Trophoblast cell (in vitro differentiated cells and primary cell): ENCODE measurements around the gene FURIN.

ENCODE experiments used
- DNase-seq, 2 donors: peaks; one replicate each; pipeline ENCODE4 v3.0.0-alpha.2; 2016
- H2AFZ ChIP-seq: 2 replicates; pipeline ENCODE4 v1.6.1; 2013; ENCODE audit warnings: low read length, moderate library complexity, mild to moderate bottlenecking; ENCODE audit not compliant: insufficient read depth, poor library complexity
- H2AK5ac ChIP-seq: 2 replicates; pipeline ENCODE4 v1.6.1; 2013; ENCODE audit warnings: mild to moderate bottlenecking, low read length
- H2BK120ac ChIP-seq: 2 replicates; pipeline ENCODE4 v1.6.1; 2013; ENCODE audit warnings: low read length, mild to moderate bottlenecking, moderate library complexity; ENCODE audit not compliant: insufficient read depth, poor library complexity
- H2BK12ac ChIP-seq: 2 replicates; pipeline ENCODE4 v1.6.1; 2013; ENCODE audit warnings: mild to moderate bottlenecking, low read length, moderate library complexity
- H2BK5ac ChIP-seq: 2 replicates; pipeline ENCODE4 v1.6.1; 2013; ENCODE audit warnings: low read length, low read depth, moderate library complexity, mild to moderate bottlenecking; ENCODE audit not compliant: poor library complexity
- H3K14ac ChIP-seq: 2 replicates; pipeline ENCODE4 v1.6.1; 2013; ENCODE audit warnings: mild to moderate bottlenecking, low read length
- H3K18ac ChIP-seq: 2 replicates; pipeline ENCODE4 v1.6.1; 2013; ENCODE audit warnings: mild to moderate bottlenecking, low read length
- H3K23ac ChIP-seq: 2 replicates; pipeline ENCODE4 v1.6.1; 2013; ENCODE audit warnings: low read length
- H3K27ac ChIP-seq: 2 replicates; pipeline ENCODE4 v1.5.1; 2013; ENCODE audit warnings: low read depth, mild to moderate bottlenecking, inconsistent platforms, low read length, moderate library complexity
- H3K27me3 ChIP-seq: 2 replicates; pipeline ENCODE4 v1.6.1; 2013; ENCODE audit warnings: inconsistent platforms, mild to moderate bottlenecking, low read length, moderate library complexity; ENCODE audit not compliant: insufficient read depth
- H3K36me3 ChIP-seq, 2 experiments: 1 replicate in 1 of 2; 2 replicates in 1 of 2; pipeline ENCODE4 v1.6.1; 2013; ENCODE audit warnings: low read length in 2 of 2, mild to moderate bottlenecking in 2 of 2, moderate library complexity in 1 of 2; ENCODE audit not compliant: insufficient read depth in 2 of 2, control insufficient read depth in 1 of 2
- H3K4ac ChIP-seq: 2 replicates; pipeline ENCODE4 v1.6.1; 2013; ENCODE audit warnings: low read depth, mild to moderate bottlenecking, low read length, moderate library complexity
- H3K4me1 ChIP-seq, 2 experiments: 1 replicate in 1 of 2; 2 replicates in 1 of 2; pipeline ENCODE4 v1.6.1; 2013; ENCODE audit warnings: low read length in 2 of 2, mild to moderate bottlenecking in 2 of 2, moderate library complexity in 1 of 2; ENCODE audit not compliant: insufficient read depth in 2 of 2, control insufficient read depth in 1 of 2
- H3K4me2 ChIP-seq: 2 replicates; pipeline ENCODE4 v1.6.1; 2013; ENCODE audit warnings: inconsistent platforms, mild to moderate bottlenecking, low read length, moderate library complexity
- H3K4me3 ChIP-seq: 2 replicates; pipeline ENCODE4 v1.5.1; 2013; ENCODE audit warnings: mild to moderate bottlenecking, low read depth, low read length, inconsistent platforms
- H3K79me1 ChIP-seq: one replicate; pipeline ENCODE4 v1.6.1; 2013; ENCODE audit warnings: low read length
- H3K79me2 ChIP-seq: 2 replicates; pipeline ENCODE4 v1.6.1; 2013; ENCODE audit warnings: low read length, mild to moderate bottlenecking; ENCODE audit not compliant: control insufficient read depth, insufficient read depth, poor library complexity
- H3K9ac ChIP-seq: 2 replicates; pipeline ENCODE4 v1.6.1; 2013; ENCODE audit warnings: mild to moderate bottlenecking, low read length
- H3K9me3 ChIP-seq: 2 replicates; pipeline ENCODE4 v1.6.1; 2013; ENCODE audit warnings: low read depth, mild to moderate bottlenecking, control low read depth, inconsistent platforms, low read length; ENCODE audit not compliant: insufficient read depth
- H4K12ac ChIP-seq: 2 replicates; pipeline ENCODE4 v1.6.1; 2013; ENCODE audit warnings: low read depth, mild to moderate bottlenecking, low read length, moderate library complexity
- H4K8ac ChIP-seq: 2 replicates; pipeline ENCODE4 v1.6.1; 2013; ENCODE audit warnings: low read depth, mild to moderate bottlenecking, low read length, moderate library complexity
- H4K91ac ChIP-seq: one replicate; pipeline ENCODE4 v1.6.1; 2013; ENCODE audit warnings: low read depth, mild to moderate bottlenecking, low read length, moderate library complexity
- WGBS: extraction: QIAGEN DNeasy Blood & Tissue Kit; methylation state at CpG from one replicate; pipeline ENCODE4 v1.1.7; 2013; ENCODE audit warnings: missing lambda C conversion rate; ENCODE audit not compliant: insufficient read length, insufficient coverage; ENCODE audit errors: extremely low coverage; 5-methylcytosine and 5-hydroxymethylcytosine counted together

Gene FURIN

DNA sequence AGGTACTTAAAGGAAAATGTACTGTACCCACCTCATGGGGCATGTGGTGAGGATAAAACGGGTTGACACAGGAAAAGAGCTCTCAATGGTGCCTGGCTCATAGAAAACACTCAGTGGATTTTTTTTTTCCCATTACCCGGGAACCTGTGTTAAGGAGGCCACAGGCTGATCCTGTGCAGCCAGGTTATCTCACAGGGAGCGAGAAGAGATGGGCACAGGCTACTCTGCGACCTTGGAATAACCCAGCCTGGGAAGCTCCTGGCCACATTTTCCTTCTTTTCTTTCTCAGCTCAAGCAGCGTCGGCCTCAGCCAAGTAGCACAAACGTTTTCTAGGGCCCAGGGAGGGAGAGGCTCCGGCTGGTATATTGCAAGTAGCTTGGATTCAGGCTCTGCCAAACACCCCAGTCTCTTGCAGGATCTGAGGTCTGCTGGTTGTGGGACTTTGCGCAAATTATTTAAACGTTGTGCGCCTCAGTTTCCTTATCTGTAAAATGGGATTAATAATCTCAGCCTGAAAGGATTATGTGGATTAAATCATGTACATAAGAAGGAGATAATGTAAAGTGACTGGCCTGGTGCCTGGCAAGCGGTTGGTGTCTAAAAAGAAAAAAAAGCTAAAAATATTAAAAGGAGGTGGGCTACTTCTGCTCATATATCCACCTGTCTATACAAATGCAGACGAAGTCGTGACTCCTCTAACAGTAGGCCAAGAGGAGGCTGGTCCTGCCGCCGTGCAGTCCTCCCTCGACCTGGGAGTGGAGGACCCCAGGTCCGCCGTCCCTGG lies 2.2 kb downstream of the FURIN start:
- peaks cover 2% of the 10 kb centered on the region for H3K9me3 ChIP-seq
- peak overlapping the region; percentile 97 for H3K14ac ChIP-seq
- H3K27ac ChIP-seq, result peak overlapping the region; percentile 92
- peak in 1 of 2 donors; percentile 44 for DNase-seq
- H3K18ac ChIP-seq, result peak overlapping the region; percentile 99
- peak overlapping the region; percentile 93 for H4K12ac ChIP-seq
- H3K4me2 ChIP-seq, result peak overlapping the region; percentile 89
- H2BK120ac ChIP-seq, result peak overlapping the region; percentile 99
- peak overlapping the region; percentile 73 for H3K4me3 ChIP-seq
- H3K4me1 ChIP-seq, result peaks cover 35 to 42% of the 10 kb centered on the region in 2 experiments
- H3K79me2 ChIP-seq, result peaks cover 36% of the 10 kb centered on the region
- peak overlapping the region; percentile 87 for H2AK5ac ChIP-seq
- peak overlapping the region; percentile 99 for H4K91ac ChIP-seq
- H2BK12ac ChIP-seq, result peak overlapping the region; percentile 91
- peak overlapping the region; percentile 98 for H2BK5ac ChIP-seq
- peaks cover 58% of the 10 kb centered on the region for H3K79me1 ChIP-seq
- peak overlapping the region; percentile 95 for H3K9ac ChIP-seq
- no peak overlapping the region for H3K23ac ChIP-seq
- H4K8ac ChIP-seq, result peak overlapping the region; percentile 98
- H3K36me3 ChIP-seq, result peaks cover 5% of the 10 kb centered on the region in 2 experiments
- no CpG with 5 or more reads among the region's 19 CpGs for WGBS
- H3K27me3 ChIP-seq, result no peaks in the 10 kb centered on the region
- peak overlapping the region; percentile 100 for H3K4ac ChIP-seq
- H2AFZ ChIP-seq, result peak overlapping the region; percentile 90

DNA sequence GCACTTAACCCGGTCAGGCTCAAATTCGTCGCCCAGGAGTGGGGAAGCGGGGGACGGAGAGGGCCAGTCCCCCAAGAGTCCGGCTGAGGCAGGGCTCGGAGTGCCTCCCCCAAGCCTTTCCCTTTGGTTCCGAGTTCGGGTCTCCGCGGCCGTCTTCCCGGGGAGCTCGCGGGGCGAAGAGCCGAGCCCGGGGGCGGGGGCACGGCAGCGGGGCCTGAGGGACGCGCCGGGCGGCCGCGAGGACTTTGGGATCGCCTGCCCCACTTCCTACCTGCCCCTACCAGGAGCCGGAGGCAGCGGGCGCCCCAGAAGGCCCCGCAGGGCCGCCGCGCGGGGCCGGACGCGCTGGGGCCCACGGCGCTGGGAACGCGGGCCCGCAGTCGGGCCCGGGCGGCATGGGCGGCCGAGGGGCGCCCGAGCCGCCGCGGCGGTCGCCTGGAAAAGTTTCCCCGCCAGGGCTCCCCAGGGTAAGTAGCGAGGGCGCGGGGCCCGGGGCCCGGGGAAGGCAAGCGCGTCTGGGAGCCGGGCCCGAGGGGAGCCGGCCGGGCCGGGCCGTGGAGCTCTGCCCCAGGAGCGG lies 2.8 kb downstream of the FURIN start:
- DNase-seq, result peak in 1 of 2 donors; percentile 47
- H4K91ac ChIP-seq, result peak overlapping the region; percentile 99
- H2BK12ac ChIP-seq, result peak overlapping the region; percentile 84
- H3K4ac ChIP-seq, result peak overlapping the region; percentile 100
- peak overlapping the region; percentile 90 for H2AFZ ChIP-seq
- WGBS, result no CpG with 5 or more reads among the region's 71 CpGs
- peaks cover 58% of the 10 kb centered on the region for H3K79me1 ChIP-seq
- H2AK5ac ChIP-seq, result peak overlapping the region; percentile 87
- H3K4me2 ChIP-seq, result peak overlapping the region; percentile 89
- H3K9ac ChIP-seq, result peak overlapping the region; percentile 95
- H3K4me1 ChIP-seq, result peaks cover 35 to 42% of the 10 kb centered on the region in 2 experiments
- peak overlapping the region; percentile 99 for H2BK120ac ChIP-seq
- H3K18ac ChIP-seq, result peak overlapping the region; percentile 99
- peak overlapping the region; percentile 93 for H4K12ac ChIP-seq
- peak overlapping the region; percentile 73 for H3K4me3 ChIP-seq
- H3K9me3 ChIP-seq, result peaks cover 2% of the 10 kb centered on the region
- peak overlapping the region; percentile 92 for H3K27ac ChIP-seq
- peaks cover 36% of the 10 kb centered on the region for H3K79me2 ChIP-seq
- peak overlapping the region; percentile 97 for H3K14ac ChIP-seq
- peak overlapping the region; percentile 98 for H4K8ac ChIP-seq
- H3K36me3 ChIP-seq, result peaks cover 12% of the 10 kb centered on the region in 2 experiments
- H2BK5ac ChIP-seq, result peak overlapping the region; percentile 98
- no peak overlapping the region for H3K23ac ChIP-seq
- H3K27me3 ChIP-seq, result no peaks in the 10 kb centered on the region

DNA sequence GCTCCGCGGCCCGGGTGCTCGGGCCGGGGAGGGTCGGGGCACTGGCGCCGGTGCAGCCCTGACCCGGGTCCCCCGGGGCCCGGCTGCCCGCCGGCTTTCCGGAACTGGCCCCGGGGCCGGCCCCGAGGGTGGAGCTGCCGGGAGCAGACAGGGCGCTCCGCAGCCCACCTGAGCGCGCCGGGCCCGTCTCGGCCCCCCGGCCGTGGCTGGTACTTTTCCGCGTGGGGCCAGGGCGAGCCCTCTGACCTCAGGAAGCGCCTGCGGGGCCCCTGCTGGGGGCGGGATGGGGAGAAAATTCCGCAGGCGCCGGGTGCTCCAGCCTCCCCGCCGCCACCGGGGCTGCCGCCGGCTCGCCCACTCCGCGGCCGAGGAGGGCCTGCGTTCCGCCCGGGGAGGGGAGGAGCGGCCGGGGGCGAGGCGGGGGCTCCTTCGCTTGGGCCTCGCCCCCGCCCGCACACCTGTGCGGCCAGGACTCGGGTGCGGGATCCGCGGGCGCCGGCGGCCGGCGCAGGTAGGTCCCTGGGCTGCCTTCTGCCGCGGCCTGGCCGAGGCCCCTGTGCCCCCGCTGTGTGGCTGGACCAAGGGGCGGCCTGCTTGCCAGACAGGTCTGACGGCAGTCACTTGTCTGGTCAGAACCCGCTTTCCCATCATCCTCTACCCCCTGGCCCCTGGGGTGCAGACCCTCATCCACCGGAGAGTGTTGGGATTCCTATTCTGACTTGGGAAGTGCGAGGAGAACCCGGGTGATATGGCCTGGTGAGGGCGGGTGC lies 3.5 kb downstream of the FURIN start:
- Histone ChIP-seq H3K4me3 (peak overlapping the region; percentile 73), H4K8ac (peak overlapping the region; percentile 98), H3K4me1 (peaks cover 35 to 42% of the 10 kb centered on the region in 2 experiments), H2AFZ (peak overlapping the region; percentile 30), H3K9ac (peak overlapping the region; percentile 95), H2BK12ac (peak overlapping the region; percentile 42), H2BK120ac (peak overlapping the region; percentile 99), H3K27me3 (no peaks in the 10 kb centered on the region), H3K36me3 (peaks cover 19% of the 10 kb centered on the region in 2 experiments), H3K23ac (no peak overlapping the region), H3K9me3 (peaks cover 2% of the 10 kb centered on the region), H3K79me1 (peaks cover 58% of the 10 kb centered on the region), H4K91ac (peak overlapping the region; percentile 99), H3K27ac (peak overlapping the region; percentile 92), H3K14ac (peak overlapping the region; percentile 97), H2BK5ac (peak overlapping the region; percentile 98), H2AK5ac (peak overlapping the region; percentile 51), H4K12ac (peak overlapping the region; percentile 49), H3K4me2 (peak overlapping the region; percentile 89), H3K18ac (peak overlapping the region; percentile 48), H3K4ac (peak overlapping the region; percentile 100), H3K79me2 (peaks cover 36% of the 10 kb centered on the region)
- WGBS, result no CpG with 5 or more reads among the region's 77 CpGs
- DNase-seq, result peak; percentile 57 to 64
